DND-41 (cell line): ENCODE data around the gene COL26A1.

ENCODE experiments used
- ATAC-seq: fragments of 200-7000 bp; cut with Tn5 transposase; 3 replicates; pipeline ENCODE4 v1.9.1; 2021; ENCODE audit warnings: low read depth; ENCODE audit not compliant: insufficient read depth
- DNase-seq: peaks from one replicate; pipeline ENCODE4 v3.0.0-alpha.2; 2020
- H2AFZ ChIP-seq: 2 replicates; pipeline ENCODE4 v1.6.0; 2012; ENCODE audit warnings: low read depth, low read length
- H3K27ac ChIP-seq: 2 replicates; pipeline ENCODE4 v1.5.1; 2012; ENCODE audit warnings: low read length, inconsistent platforms
- H3K27me3 ChIP-seq: fragments of 200-600 bp; sonication (generic); 2 replicates; pipeline ENCODE4 v1.6.0; 2012; ENCODE audit warnings: low read length, mild to moderate bottlenecking, inconsistent platforms; ENCODE audit not compliant: insufficient read depth, poor library complexity
- H3K36me3 ChIP-seq: 2 replicates; pipeline ENCODE4 v1.5.1; 2012; ENCODE audit warnings: low read length, inconsistent platforms; ENCODE audit not compliant: insufficient read depth
- H3K4me1 ChIP-seq: 2 replicates; pipeline ENCODE4 v1.5.1; 2012; ENCODE audit warnings: mild to moderate bottlenecking, low read length; ENCODE audit not compliant: insufficient read depth
- H3K4me2 ChIP-seq: 2 replicates; pipeline ENCODE4 v1.6.0; 2012; ENCODE audit warnings: mild to moderate bottlenecking, moderate library complexity, low read length, inconsistent platforms; ENCODE audit not compliant: insufficient read depth
- H3K4me3 ChIP-seq, 2 experiments: fragments of 200-600 bp in 1 of 2; shearing (Covaris generic) in 1 of 2; 2 replicates each; pipeline ENCODE4 v1.5.1; 2012 to 2016; ENCODE audit warnings: inconsistent platforms in 2 of 2, low read length in 2 of 2, mild to moderate bottlenecking in 2 of 2, low read depth in 1 of 2, moderate library complexity in 1 of 2
- H3K79me2 ChIP-seq: 2 replicates; pipeline ENCODE4 v1.6.0; 2012; ENCODE audit warnings: low read length, inconsistent platforms; ENCODE audit not compliant: insufficient read depth
- H3K9ac ChIP-seq: 2 replicates; pipeline ENCODE4 v1.6.0; 2012; ENCODE audit warnings: low read depth, mild to moderate bottlenecking, inconsistent platforms, low read length, moderate library complexity
- H3K9me3 ChIP-seq: 2 replicates; pipeline ENCODE4 v1.5.1; 2012; ENCODE audit warnings: low read length, moderate library complexity, mild to moderate bottlenecking, inconsistent platforms; ENCODE audit not compliant: insufficient read depth, severe bottlenecking
- H4K20me1 ChIP-seq: 2 replicates; pipeline ENCODE4 v1.6.0; 2012; ENCODE audit warnings: low read length; ENCODE audit not compliant: insufficient read depth
- CTCF ChIP-seq: IDR thresholded peaks from 2 replicates; pipeline ENCODE4 v1.5.1; 2012; ENCODE audit warnings: borderline replicate concordance, low read length, moderate library complexity, mild to moderate bottlenecking; ENCODE audit not compliant: poor library complexity, severe bottlenecking; ENCODE audit errors: extremely low read depth
- EZH2 ChIP-seq: IDR thresholded peaks from 3 replicates; pipeline ENCODE4 v1.6.1; 2012; ENCODE audit warnings: borderline replicate concordance, low read depth, mild to moderate bottlenecking, moderate library complexity, low read length, inconsistent platforms; ENCODE audit not compliant: severe bottlenecking

Gene COL26A1

GRCh38 chr7:101453617-101454016 lies 90.9 kb downstream of the COL26A1 start:
- no peaks in the 10 kb centered on the region for H3K36me3 ChIP-seq
- TF ChIP-seq EZH2 = no peak
- TF ChIP-seq CTCF = no peak
- no peaks in the 10 kb centered on the region for H3K9me3 ChIP-seq
- no peak for DNase-seq
- H4K20me1 ChIP-seq = no peaks in the 10 kb centered on the region; the same call in 1 of the 2 replicates
- no peaks in the 10 kb centered on the region for H3K4me1 ChIP-seq
- no peak overlapping the region for H2AFZ ChIP-seq
- H3K27ac ChIP-seq = no peak overlapping the region
- ATAC-seq = no peak
- H3K4me3 ChIP-seq = no peak overlapping the region
- H3K27me3 ChIP-seq = peaks cover 6% of the 10 kb centered on the region
- no peak overlapping the region for H3K4me2 ChIP-seq
- no peaks in the 10 kb centered on the region for H3K79me2 ChIP-seq
- H3K9ac ChIP-seq = no peak overlapping the region

GRCh38 chr7:101457001-101457750 lies 94.5 kb downstream of the COL26A1 start:
- H3K27ac ChIP-seq = no peak overlapping the region
- H3K9me3 ChIP-seq = no peaks in the 10 kb centered on the region
- no peak overlapping the region for H3K4me3 ChIP-seq
- H3K4me1 ChIP-seq = no peaks in the 10 kb centered on the region
- H3K9ac ChIP-seq = no peak overlapping the region
- DNase-seq (no peak), ATAC-seq (no peak)
- no peaks in the 10 kb centered on the region for H4K20me1 ChIP-seq
- H3K4me2 ChIP-seq = no peak overlapping the region
- H3K27me3 ChIP-seq = no peaks in the 10 kb centered on the region
- H3K36me3 ChIP-seq = no peaks in the 10 kb centered on the region
- H2AFZ ChIP-seq = no peak overlapping the region
- TF ChIP-seq CTCF (no peak), EZH2 (no peak)
- H3K79me2 ChIP-seq = no peaks in the 10 kb centered on the region

GRCh38 chr7:101465131-101465530 lies 102.5 kb downstream of the COL26A1 start:
- TF ChIP-seq EZH2 (no peak), CTCF (no peak)
- no peak for ATAC-seq
- Histone ChIP-seq H3K36me3 (no peaks in the 10 kb centered on the region), H3K27me3 (no peaks in the 10 kb centered on the region), H2AFZ (no peak overlapping the region), H3K4me1 (no peaks in the 10 kb centered on the region), H3K4me2 (no peak overlapping the region), H3K79me2 (no peaks in the 10 kb centered on the region), H4K20me1 (no peaks in the 10 kb centered on the region), H3K9ac (no peak overlapping the region), H3K27ac (no peak overlapping the region), H3K4me3 (no peak overlapping the region), H3K9me3 (no peaks in the 10 kb centered on the region)
- DNase-seq = no peak
